ENCODE data around the gene DUSP6. TPM values are rescaled to one million over a fixed set of nuclear protein-coding genes. Genes with fewer than 3 reads are reported as not detected.
"Not testable (repeated sequence)": the region's sequence is repeated elsewhere in the genome, so short reads cannot be mapped to it uniquely, and the experiment has no call there.

The DUSP6 gene
- total RNA-seq, 1 experiment from 2014 or later, result 9.4 TPM

DNA sequence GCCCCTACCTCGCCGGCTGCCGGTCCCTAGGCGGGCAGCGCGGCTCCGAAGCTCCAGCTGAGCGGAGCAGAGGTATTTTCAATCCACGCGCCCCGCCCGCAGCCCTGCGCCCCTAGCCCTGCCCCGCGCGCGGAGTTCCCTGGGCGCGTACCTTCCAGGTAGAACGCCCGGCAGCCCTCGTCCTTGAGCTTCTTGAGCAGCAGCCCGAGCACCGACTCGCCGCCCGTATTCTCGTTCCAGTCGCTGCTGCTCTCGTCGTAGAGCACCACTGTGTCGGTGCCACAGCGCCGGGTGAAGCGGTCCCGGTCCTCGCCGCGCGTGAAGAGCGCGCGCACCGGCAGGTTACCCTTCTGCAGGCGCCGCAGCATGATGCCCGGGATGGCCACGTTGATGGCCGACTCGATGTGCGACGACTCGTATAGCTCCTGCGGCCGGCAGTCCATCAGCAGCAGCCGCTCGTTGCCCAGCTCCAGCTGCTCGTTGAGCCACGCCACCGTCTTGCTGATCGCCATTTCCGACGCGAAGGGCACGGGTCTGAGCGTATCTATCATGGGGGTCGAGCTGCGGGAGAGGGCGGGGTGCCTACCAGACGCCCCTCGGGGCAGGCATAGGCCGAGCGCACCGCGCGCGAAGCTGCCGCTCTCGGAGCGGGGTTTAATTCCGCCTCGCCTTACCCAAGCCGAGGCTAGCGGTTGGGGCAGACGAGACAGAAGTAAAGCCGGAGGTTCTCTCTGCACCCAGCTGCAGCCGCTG is 636 bp downstream of the DUSP6 start:
- DNase-seq (ENCODE audit: low spot score), result no peak

DNA sequence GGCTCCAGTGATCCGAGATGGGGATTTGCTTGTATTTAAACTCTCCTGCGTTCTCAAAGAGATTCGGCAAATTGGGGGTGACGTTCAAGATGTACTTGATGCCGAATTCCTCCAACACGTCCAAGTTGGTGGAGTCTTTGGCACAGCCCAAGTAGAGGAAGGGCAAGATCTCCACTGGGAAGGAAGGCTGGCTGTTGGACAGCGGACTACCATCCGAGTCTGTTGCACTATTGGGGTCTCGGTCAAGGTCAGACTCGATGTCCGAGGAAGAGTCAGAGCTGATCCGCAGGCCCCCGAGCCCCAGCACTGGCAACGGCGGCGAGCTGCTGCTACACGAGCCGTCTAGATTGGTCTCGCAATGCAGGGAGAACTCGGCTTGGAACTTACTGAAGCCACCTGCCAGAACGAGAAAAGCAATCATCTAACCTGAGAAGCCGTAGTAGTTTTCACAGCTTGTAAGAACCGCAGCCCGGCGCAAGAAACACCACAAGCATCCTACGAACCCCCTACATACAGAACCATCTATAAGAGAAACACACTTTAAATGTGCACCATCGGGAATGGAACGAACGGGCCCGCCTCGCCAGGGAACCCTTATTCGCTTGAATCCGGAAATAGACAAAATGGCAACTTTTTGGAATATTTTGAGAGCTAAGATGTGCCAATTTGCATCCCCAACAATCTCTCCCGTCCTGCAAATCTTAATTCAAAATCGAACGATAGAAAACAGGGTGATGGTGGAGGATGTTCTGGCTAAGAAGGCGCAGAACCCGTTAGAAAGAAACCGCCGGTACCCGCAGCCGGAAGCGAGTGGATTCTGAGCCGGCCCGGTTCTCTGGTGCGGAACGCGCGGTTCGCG is 1.4 kb downstream of the DUSP6 start:
- peak; percentile 24 for DNase-seq (ENCODE audit: low spot score)

DNA sequence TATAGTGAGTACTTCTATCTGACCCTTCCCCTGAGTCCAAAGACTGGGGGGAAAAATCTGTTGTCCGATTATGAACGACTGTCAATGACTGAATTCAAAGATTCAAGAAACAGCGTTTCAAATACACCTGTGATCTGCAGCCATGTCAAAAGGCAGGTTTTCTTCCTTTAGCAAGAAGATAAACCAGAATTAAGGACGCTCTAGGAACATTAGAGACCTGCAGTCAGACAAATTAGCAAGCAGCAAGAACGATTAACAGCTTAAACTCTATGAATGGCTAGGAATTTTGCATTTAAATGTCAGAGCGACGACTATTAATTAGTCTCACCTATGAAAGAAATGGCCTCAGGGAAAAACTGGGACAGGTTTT is 2.1 kb downstream of the DUSP6 start:
- no peak for DNase-seq (ENCODE audit: low spot score)

DNA sequence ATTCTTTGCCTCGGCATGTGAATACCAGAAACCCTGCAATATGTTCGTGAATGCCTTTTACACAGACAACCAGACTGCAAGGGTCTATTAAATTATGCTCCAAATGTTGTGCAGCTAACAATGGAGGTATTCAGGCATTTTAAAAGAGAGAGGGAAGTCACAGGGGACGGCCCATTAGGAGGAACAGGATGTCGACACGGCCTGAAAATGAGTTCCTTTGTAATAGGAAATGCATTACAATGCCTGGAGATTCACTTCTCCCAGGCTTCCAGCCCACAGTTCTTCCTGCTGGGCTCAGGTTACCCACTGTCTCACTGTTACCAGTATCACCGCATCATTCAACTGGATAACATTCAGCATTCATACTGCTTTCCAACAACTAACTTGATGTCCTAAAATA is 2.5 kb downstream of the DUSP6 start:
- DNase-seq (ENCODE audit: low spot score), result peak; percentile 55

DNA sequence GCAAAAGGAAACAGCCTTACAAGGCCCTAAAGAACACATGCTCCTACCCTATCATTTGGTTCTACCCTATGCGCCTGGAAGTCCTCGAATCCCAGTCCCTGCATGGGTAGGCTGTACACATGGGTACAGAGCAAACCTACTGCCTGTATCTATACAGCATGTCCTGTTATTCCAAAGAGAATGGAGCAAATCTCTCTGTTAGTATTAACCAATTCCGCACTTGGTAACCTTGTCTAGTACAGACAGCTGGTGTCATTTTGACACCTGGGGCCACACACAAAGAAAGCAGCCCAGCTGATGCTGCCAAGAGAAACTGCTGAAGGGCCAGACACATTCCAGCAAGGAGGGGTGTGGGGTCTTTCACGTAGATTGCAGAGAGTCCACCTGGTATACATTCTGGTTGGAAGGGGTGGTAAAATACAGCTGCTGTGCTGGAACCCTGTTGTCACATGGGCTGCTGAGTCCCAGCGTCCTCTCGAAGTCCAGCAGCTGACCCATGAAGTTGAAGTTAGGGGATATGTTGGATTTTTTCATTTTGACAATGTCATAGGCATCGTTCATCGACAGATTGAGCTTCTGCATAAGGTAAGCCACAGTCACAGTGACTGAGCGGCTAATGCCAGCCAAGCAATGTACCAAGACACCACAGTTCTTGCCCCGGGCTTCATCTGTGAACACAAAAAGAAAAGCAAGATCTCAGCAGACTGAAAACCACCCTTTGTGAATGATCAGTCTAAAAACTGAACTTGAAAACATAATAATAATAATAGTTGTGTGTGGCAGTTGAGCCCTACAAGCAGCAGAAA is 3.2 kb downstream of the DUSP6 start:
- DNase-seq (ENCODE audit: low spot score), result no peak

DNA sequence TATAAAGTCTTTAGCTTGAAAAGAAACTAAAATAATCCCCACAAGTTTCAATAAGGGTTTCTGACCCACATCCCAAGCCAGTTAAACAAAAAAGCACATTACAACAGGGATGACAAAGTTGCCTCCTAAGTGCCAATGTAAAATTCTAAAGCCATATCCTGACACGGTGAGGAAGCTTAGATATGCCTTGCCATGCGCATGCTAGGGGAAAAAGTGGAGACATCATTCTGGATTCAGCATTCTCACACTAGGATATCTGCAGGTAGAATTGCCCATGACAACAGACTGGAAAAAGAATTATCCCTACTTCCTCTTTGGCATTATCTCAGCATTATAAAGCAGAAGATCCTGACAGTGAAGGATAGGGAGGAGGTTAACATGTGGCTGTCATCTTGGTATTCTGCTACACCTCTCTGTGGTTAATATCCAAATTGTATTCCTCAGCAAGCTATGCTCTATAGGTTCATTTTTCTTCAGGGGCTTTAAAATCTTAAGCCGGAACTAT is 4.9 kb downstream of the DUSP6 start:
- DNase-seq (ENCODE audit: low spot score), result no peak

DNA sequence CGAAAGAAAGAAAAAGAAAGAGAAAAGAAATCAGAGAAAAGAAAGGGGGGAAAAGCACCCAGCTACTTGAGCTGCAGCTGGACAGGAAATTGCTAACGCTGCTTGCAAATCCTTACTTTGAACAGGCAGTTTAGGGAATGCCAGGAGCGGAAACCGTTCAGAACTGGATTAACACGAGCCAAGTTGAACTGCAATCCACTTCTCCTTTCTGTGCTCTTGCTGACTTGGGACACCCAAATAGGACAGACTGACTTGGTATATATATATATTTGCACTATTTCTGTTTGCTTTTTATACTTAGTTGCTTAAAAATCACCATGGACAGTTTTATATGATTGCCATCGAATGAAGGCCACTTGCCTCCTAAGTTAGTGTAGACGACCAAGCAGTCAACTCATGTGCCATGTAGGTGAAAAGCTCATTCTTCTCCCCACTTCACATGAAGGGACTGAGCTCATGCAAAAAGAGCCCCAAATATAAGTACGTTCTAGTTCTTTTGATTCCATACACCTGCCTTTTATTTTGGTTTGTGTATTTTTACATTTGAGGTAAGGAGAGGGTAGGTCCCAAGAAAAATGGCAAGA is 5.5 kb downstream of the DUSP6 start:
- peak; percentile 61 for DNase-seq (ENCODE audit: low spot score)

DNA sequence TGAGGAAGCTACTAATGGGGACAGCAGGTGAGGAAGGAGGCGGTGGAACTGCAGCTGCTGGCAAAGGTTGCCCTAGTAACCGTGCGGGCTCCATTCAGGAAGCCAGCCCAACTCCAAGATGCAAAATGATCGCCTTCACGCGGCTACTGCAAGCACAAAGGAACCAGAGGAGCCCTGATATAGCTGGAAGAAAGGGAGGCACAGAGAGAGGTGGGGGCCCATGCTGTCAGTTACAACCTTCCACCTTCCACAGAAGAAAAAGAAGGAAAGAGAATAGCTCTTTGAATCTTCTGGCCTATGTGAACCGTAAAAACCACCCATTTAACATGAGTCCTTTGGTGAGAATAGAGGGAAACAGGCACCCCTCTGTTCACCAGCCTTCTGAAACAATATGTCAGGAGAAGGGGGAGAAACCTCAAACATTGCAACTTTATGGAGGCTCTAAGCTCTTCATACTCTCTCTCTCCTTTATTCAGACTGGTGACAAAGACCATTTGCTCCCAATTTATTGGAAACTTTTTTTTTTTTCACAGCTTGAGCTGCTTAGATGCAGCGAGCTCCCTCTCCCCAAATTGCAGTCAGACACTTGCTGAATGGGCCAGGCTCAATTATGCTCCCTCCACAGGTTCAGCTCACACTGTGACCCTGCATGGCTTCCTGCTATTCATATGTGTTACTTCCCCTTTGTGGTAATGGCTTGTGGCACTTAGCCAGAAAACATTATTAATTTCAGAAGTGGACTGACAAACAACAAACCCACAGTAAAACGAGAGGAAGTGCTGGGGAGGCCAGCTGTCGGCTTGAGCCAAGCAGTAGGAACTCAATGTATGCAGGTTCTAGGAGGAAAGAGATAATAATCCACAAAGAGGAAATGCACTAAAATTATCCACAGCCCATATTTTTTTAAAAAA is 6.2 kb downstream of the DUSP6 start:
- peak; percentile 65 for DNase-seq (ENCODE audit: low spot score)

DNA sequence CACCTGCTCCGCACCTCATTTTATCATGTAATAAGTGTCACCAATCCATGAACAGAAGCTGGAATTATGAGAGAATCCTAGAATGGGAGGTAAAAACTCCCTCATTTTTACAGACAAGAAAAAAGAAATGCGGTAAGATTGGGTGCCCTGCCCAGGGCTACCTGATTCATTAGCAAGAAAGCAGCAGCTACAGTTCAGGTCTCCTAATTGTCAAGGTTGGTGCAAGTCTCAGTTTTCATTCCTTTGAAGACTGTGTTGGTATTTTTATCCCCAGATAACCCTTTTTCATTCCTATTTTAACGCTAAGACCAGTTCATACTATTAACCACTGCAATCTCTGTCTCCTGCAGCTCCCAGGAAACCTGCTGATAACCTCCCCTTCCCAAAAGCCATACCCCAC is 6.9 kb downstream of the DUSP6 start:
- no peak for DNase-seq (ENCODE audit: low spot score)

DNA sequence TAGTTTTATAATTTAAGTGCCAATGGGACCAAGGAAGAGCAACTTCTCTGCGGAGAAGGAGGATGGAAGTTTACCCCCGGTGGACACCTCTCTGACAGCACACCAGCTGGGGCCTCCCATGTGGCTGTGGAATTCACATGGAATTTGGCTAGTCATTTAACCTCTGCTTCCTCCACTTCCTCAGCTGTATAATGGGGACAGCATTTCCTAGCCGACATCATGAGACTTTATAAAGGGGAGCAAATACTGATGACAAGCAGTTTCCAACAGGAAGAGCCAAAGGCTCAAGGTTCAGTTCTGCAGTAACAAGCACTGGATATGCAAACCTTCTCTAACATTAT is 7.5 kb downstream of the DUSP6 start:
- no peak for DNase-seq (ENCODE audit: low spot score)

DNA sequence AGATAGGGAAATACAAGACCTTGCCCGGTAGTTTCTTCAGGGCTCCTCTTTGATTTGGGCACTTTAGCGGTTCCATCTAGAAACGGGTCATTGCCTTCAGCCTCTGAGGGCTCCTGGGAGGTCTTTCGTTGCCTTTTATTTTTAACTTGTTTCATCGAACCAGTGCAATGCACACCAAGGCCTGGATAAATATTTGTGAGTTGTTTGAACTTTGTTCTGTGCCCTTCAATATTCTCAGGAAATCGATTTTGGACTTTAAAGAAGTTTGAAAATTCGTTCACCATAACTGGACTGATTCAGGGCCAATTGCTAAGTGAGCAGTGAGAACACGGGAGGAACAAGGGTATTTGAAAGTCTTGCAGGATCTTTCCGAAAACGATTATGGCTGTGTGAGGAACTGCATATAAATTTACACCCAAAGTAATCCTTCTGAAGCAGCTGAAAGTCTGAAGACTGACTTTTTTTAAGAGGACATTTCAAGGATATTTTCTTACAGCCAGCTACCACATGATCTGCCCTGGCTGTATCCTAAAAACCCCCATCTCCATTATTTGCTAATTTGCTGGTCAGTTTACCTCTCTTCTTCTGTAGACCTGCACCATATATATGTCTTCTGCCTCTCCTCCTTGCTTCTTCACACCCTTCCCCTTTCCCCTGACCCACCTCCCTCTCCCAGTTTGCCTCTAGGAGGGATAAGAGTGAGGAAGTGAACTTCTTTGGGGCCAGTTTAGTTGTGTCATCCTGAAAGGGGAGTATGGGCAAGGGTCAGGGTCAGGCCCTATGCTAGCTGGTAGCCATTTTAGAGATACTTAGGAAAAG is 8.0 kb downstream of the DUSP6 start:
- DNase-seq (ENCODE audit: low spot score), result no peak

DNA sequence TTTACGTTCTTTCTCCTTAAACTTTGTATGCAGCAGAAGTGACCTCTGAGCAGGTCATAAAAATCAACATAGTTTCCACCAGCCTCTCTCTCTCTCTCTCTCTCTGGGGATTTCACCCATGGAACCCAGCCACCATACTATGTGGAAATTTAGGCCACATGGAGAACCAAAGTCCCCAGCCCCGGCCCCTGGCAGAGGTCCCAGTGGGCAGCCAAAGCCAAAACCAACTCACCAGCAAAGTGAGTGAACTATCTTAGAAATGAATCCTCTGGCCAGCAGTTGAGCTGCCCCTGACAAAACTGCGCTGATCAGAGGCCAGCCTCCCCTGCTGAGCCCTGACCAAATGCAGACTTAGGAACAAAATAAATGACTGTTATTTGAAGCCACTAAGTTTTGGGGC is 9.2 kb downstream of the DUSP6 start:
- DNase-seq (ENCODE audit: low spot score), result no peak

DNA sequence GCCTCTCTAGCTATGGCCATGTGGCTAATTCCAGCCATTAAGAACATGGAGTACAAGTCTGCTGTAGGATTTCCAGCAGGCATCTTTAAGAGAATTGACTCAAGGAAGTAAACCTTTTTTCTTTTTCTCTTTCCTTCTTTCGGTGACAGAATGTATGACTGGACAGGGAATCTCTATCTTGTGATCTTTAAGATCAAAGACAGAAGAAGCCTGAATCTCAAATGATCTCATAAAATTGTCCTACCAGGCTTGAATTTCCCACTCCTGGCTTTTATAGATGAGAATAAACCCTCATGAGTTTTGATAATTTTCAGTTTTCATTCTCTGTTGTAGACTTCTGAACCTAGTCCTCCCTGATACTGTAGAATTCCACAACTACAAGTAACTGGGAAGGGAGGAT is 11.4 kb downstream of the DUSP6 start:
- DNase-seq (ENCODE audit: low spot score), result no peak

DNA sequence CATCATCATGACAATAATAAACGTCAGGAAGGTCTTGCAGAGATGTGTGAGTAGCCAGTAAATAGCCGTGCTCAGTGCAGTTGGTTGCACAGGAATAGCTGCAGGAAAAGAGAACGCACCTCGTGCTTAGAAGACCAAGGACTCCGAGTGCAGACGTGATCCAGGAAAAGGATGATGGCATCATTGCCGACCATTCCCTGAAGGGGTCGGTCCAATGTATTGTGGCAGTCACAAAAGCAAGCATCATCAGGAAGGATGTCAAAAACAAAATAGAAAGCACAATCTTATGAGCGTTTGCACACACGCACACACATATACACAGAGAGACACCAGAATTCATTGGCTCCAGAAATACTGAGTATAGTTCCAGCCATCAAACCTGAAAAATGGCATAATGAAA is 12.8 kb downstream of the DUSP6 start:
- DNase-seq (ENCODE audit: low spot score), result no peak

DNA sequence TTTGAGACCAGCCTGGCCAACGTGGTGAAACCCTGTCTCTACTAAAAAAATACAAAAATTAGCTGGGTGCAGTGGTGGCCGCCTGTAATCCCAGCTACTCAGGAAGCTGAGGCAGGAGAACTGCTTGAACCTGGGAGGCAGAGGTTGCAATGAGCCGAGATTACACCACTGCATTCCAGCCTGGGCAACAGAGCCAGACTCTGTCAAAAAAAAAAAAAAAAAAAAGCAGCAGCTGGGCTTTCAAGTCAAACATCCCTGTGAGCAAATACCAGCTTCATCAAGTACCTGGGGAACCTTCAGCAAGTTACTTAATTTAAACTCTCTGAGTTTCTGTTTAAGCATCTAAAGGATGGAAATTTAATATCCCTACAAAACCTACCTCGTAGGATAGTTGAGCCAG is 15.2 kb downstream of the DUSP6 start:
- not testable (repeated sequence) for DNase-seq (ENCODE audit: low spot score)

DNA sequence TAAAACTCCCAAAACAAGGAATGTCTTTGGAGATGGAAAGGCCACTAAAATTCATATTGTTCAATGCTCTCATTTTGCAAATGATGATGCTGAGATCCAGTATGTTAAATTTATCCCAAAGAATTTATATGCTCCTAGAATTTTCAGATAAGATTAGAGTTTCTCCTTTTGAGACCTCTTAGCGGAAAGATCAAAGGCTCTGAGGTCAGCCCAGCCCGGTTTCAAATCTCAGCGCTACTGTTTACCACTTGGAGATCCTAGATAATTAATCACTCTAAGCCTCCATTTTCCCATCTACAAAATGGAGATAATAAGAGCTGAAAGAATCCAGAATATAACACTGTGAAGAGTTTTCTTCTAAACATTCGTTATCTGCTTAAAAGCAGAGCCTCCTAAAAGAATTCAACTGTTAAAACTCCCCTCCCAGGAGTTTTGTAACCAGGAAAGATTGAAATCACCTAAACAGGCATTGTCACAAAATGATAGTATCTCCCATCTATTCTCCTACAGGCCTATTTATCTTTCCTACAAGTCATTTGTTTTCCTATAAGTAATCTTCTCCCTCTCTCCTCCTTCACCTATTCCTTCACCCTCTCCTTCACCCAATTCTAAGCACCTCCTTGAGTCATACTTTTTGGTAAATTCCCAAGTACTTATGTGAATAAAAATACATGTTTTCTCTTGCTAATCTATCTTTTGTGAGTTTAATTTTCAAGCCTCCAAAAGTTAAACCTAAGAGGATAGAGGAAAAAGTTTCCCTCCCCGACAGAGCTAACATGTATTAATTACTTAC is 16.7 kb downstream of the DUSP6 start:
- no peak for DNase-seq (ENCODE audit: low spot score)

DNA sequence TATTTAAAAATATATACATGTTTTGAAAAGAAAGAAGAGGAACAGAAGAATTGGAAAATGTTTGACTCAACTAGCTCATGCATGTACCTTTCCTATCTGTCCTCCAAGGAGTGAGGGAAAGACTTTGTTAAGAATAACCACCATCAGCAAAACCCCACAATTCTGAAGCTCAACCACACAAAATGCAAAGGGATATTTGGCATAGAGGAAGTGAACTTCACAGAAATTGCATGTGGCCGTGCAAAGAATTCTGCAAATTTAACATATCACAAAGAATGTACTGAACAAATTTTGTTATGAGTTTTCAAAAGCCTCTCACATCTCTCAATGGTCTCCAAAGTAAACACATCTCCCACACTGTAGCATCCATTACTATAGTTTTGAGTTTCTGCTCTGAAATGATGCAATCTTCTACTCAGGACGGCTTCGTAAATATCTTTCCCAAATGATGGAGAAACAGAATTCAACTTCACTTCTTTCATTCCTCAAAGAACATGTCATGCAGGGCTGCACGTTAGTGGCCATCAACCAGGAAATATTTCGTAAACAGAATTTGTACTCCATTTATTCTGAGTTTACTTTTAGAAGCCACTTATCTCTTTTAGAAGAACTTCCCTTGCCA is 17.6 kb downstream of the DUSP6 start:
- no peak for DNase-seq (ENCODE audit: low spot score)

DNA sequence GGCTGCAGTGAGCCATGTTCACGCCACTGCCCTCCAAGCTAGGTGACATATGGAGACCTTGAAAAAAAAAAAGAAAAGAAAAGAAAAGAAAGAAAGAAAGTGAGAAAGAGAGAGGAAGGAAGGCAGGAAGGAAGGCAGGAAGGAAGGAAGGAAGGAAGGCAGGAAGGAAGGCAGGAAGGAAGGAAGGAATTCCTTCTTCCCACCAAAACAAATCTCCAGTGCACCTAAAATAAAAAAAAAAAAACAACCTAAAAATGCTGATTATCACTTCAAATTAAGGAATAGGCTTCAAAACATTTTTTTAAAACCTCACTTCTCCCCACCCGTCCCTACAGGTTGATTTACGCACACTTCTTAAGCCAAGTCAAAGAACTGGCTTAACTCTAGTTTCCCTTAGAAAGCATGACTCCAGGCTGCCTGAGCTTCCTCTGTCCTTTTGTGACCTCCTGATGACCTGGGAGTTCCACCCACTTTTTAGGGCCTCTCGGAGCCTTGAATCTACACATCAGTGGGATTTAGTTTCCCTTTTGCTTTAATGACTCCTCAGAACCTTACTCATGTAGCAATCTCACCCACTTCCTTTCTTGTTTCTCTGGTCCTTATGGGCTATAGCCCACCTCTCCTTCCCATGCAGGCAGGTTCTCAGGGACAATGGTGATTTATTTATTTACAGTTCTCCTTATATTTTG is 18.6 kb downstream of the DUSP6 start:
- no peak for DNase-seq (ENCODE audit: low spot score)

Data from A172 (cell line).